Embryonic facial prominence (tissue), 1 donor: ENCODE measurements around the gene COL24A1.

Experiments used
- DNase-seq: peaks from one replicate; pipeline ENCODE4 v3.0.0-alpha.2; 2016; ENCODE audit errors: extremely low spot score

Gene COL24A1

GRCh38 chr1:86156566-86157455 lies at the start of gene COL24A1:
Gene COL24A1 (minus strand): TSS chr1:86156772. CDS start chr1:86156396, 376 bp downstream.
- DNase-seq = no peak

- DNase-seq = no peak
Observed at GRCh38 chr1:86205741-86206140, 49.2 kb upstream of the COL24A1 start.

- DNase-seq = no peak
Observed at GRCh38 chr1:86202552-86203340, 46.2 kb upstream of the COL24A1 start.

- DNase-seq = no peak
Observed at GRCh38 chr1:86201311-86201710, 44.7 kb upstream of the COL24A1 start.

- DNase-seq = no peak
Observed at GRCh38 chr1:86200901-86201300, 44.3 kb upstream of the COL24A1 start.

GRCh38 chr1:86197206-86197855 lies 40.8 kb upstream of the COL24A1 start:
- no peak for DNase-seq

- no peak for DNase-seq
Observed at GRCh38 chr1:86195281-86195680, 38.7 kb upstream of the COL24A1 start.

- DNase-seq = no peak
Observed at GRCh38 chr1:86194491-86195034, 38.0 kb upstream of the COL24A1 start.

- no peak for DNase-seq
Observed at GRCh38 chr1:86192417-86192816, 35.8 kb upstream of the COL24A1 start.

GRCh38 chr1:86191958-86192357 lies 35.4 kb upstream of the COL24A1 start:
- no peak for DNase-seq

- DNase-seq = no peak
Observed at GRCh38 chr1:86190873-86191272, 34.3 kb upstream of the COL24A1 start.

- DNase-seq = no peak
Observed at GRCh38 chr1:86184426-86184825, 27.9 kb upstream of the COL24A1 start.

- no peak for DNase-seq
Observed at GRCh38 chr1:86183810-86184209, 27.2 kb upstream of the COL24A1 start.

- DNase-seq = no peak
Observed at GRCh38 chr1:86176226-86176625, 19.7 kb upstream of the COL24A1 start.

GRCh38 chr1:86175756-86176155 lies 19.2 kb upstream of the COL24A1 start:
- no peak for DNase-seq

GRCh38 chr1:86169625-86170024 lies 13.1 kb upstream of the COL24A1 start:
- no peak for DNase-seq

GRCh38 chr1:86159800-86160199 lies 3.2 kb upstream of the COL24A1 start:
- no peak for DNase-seq

GRCh38 chr1:86155807-86156565 lies 586 bp downstream of the COL24A1 start:
- no peak for DNase-seq

- DNase-seq = no peak
Observed at GRCh38 chr1:86155051-86155806, 1.3 kb downstream of the COL24A1 start.

GRCh38 chr1:86154571-86155050 lies 2.0 kb downstream of the COL24A1 start:
- DNase-seq = no peak
